ENCODE data around the gene HOXD10.

- no peak for TF ChIP-seq CTCF (conservative IDR thresholded peaks at IDR 0.05; ENCODE audit: low read depth, low read length)
- TF ChIP-seq EZH2 (IDR thresholded peaks at IDR 0.05; ENCODE audit: borderline replicate concordance, low read depth, low read length, poor library complexity, severe bottlenecking): no peak
These were observed 18.7 kb upstream of the HOXD10 start for GRCh38 chr2:176097820-176098365.
